GM12892 (cell line): ENCODE measurements around the gene RASGEF1C.
"Not testable (repeated sequence)": the region's sequence is repeated elsewhere in the genome, so short reads cannot be mapped to it uniquely, and the experiment has no call there.

Experiments
- DNase-seq: peaks from one replicate; pipeline ENCODE4 v3.0.0; 2011; ENCODE audit not compliant: insufficient read length
- FAIRE-seq: peaks from 2 replicates; lab custom pipeline; 2011; peaks lifted over from hg19 to GRCh38; lab: Jason Lieb, UNC
- POLR2A ChIP-seq: IDR thresholded peaks from 2 replicates; pipeline ENCODE4 v1.6.1; 2011; ENCODE audit warnings: low read depth, low read length, control low read depth
- POLR2AphosphoS5 ChIP-seq: IDR thresholded peaks from 2 replicates; pipeline ENCODE4 v1.6.1; 2011; ENCODE audit warnings: low read depth, low read length, control low read depth
- TAF1 ChIP-seq: IDR thresholded peaks from 2 replicates; pipeline ENCODE4 v1.6.1; 2011; ENCODE audit warnings: low read depth, mild to moderate bottlenecking, control low read depth, low read length, borderline replicate concordance

The RASGEF1C gene

DNA sequence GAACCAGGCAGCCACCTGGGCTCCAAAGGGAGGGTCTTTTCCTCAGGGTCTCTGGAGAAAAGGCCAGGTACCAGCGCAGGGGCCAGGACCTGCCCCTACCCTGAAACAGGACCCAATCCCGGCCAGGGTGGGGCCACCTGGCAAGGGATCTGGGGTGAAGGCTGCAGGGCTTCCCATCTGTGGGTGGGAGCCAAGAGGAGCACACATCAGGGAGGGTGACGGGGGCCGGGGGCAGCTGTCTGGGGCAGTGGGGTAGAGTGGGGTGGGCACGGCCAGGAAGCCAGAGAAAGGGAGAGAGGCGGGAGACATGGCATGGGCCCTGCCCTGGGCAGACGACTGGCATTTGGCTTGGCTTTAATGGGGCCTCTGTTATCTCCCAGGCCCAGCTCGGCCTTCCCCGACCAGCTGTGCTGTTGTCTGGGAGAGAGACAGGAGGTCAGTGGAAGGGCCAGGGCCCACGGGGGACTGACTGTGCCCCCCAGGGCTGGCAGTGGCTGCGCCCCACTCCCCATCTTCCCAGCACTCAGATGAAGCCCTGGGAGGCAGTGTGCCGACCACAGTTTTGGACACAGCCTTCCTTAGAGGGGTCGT lies 80.2 kb downstream of the RASGEF1C start:
- DNase-seq (no peak), FAIRE-seq (no peak)
- TF ChIP-seq POLR2AphosphoS5 (no peak), POLR2A (no peak), TAF1 (no peak)

DNA sequence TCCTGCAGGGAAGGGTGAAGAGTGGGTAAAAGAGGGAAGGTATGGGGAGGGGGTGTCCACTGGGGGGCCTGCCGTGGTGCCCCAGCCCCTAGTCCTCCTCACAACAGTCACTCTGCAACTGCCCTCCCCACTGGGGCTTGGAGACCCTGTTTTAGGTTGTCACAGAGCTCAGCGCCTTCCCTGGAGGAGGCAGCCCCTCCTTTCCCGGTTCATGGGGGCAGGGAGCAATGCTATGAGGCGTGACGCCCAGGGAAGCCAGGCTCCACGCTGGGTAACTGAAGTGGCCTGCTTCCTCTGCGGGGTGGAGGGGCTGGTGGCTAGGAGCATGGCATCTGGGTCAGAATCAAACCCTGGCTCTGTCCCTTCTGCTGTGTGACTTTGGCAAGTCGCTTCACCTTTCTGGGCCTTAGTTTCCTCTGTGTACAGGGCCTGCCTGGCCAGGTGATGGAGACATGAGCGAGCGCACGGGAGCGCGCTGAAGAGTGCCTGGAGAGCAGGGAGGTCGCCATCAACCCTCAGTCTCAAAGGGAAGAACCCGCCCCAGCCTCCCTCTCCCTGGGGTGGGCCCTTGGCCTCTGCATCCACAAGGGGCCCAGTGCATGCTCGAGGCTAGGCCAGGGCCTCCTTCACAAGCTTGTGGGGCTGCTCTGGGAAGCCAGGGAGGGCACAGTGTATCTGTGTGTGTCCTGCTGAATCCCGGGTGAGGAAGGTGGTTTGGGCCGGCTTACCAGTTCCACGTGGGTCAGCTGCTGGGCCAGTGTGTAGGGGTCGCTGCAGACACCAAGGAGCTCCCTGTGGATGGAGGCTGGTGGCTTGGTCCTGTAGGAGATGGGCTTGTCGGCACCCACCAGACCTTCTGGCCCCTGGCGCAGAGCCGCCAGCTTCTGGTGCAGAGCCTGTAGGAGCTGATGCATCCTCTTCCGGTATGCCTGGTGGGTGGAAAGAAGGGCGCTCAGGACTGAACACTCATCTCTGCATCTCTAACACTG lies 81.0 kb downstream of the RASGEF1C start:
- no peak for TF ChIP-seq POLR2AphosphoS5
- TF ChIP-seq TAF1, result no peak
- no peak for TF ChIP-seq POLR2A
- no peak for FAIRE-seq

GRCh38 chr5:180126716-180127681 lies 82.0 kb downstream of the RASGEF1C start:
- FAIRE-seq (no peak), DNase-seq (peak; percentile 63)
- TF ChIP-seq TAF1 (no peak), POLR2AphosphoS5 (no peak), POLR2A (no peak)

More for the DNA sequence above, 81.0 kb downstream of the RASGEF1C start:
- no peak for DNase-seq

- not testable (repeated sequence) for DNase-seq, FAIRE-seq
Measured at GRCh38 chr5:180126156-180126555, 82.9 kb downstream of the RASGEF1C start.

GRCh38 chr5:180124662-180125061 lies 84.3 kb downstream of the RASGEF1C start:
- not testable (repeated sequence) for DNase-seq, FAIRE-seq

DNA sequence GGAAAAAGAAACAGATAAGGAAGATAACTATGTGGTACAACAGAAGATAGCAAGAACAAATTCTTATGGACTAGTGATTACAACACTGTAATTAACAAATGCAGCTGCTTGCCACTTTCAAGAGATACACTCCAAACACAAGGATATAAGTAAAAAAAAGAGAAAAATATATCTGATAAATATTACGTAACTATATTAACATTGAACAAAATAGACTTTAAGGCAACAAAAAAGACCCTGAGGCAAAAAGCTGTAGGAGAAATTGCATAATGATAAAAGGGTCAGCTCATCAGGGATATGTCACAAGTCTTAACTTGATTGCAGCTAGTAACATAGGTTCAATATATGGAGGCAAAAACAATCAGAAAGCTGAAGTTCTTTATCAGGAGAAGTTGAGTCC lies 86.1 kb downstream of the RASGEF1C start:
- no peak for TF ChIP-seq TAF1
- no peak for TF ChIP-seq POLR2AphosphoS5
- TF ChIP-seq POLR2A, result no peak
- FAIRE-seq (no peak), DNase-seq (no peak)

GRCh38 chr5:180121826-180122413 lies 87.1 kb downstream of the RASGEF1C start:
- FAIRE-seq, result no peak
- no peak for DNase-seq
- TF ChIP-seq TAF1 (no peak), POLR2AphosphoS5 (no peak), POLR2A (no peak)

GRCh38 chr5:180120237-180121101 lies 88.5 kb downstream of the RASGEF1C start:
- FAIRE-seq, result no peak
- DNase-seq, result no peak
- TF ChIP-seq TAF1 (no peak), POLR2AphosphoS5 (no peak)

- TF ChIP-seq TAF1 (no peak), POLR2A (no peak), POLR2AphosphoS5 (no peak)
- DNase-seq (no peak), FAIRE-seq (no peak)
Measured at GRCh38 chr5:180119903-180120236, 89.1 kb downstream of the RASGEF1C start.

DNA sequence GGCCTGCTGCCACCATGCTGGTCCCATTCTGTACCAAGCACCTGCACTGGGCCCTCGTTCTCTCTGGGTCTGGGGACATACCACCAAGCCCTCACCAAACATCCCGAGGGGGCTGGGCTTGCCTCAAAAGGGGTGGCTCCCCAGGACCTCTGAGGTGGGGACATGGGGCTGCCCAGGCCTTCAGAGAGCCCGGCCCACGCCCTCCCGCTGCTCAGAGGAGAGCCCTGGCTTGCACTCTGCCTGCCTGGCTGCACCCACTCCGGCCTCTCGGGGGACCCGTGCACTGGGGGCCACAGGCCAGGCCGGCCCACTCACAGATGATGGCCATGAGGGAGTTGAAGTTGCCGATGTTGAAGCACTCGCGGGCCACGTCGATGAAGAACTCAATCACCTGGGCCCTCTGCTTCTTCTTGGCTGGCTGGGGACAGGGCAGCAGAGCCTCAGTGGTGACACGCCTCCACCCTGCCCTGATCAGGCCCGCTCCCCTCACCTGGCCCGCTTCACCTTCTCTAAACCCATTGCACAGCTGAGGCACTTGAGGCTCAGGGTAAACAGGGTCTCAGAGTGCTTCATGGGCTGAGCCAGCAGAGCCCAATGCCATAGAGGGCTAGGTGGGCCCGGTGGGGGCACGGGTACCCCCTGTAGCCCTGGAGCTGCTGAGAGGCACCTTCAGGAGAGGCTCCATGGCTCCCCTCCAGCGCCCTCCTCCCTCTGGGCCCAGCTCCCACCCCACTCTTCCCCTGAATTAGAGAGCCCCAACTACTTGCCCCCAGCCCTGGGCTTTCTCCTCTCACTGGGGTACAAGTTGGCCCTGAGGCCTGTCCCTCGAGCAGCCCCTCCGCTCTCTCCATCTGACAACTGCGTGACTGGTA lies 89.7 kb downstream of the RASGEF1C start:
- TF ChIP-seq POLR2AphosphoS5, result no peak
- TF ChIP-seq POLR2A, result no peak
- no peak for TF ChIP-seq TAF1
- DNase-seq (no peak), FAIRE-seq (no peak)
